Pons (tissue), 1 donor: Measurements from ENCODE around the gene CNPY2.
"Not testable (repeated sequence)": the region's sequence is repeated elsewhere in the genome, so short reads cannot be mapped to it uniquely, and the experiment has no call there.

Experiments
- DNase-seq: peaks from one replicate; pipeline ENCODE4 v3.0.0-alpha.2; 2016; ENCODE audit warnings: low spot score

The CNPY2 gene

GRCh38 chr12:56315622-56316473, at the start of gene CNPY2:
TSS of gene CNPY2 (minus strand) at chr12:56315988. CDS start at chr12:56315217, 771 bp downstream.
- peak; percentile 97 for DNase-seq

- no peak for DNase-seq
Observed at GRCh38 chr12:56362130-56363059, 46.6 kb upstream of the CNPY2 start, which contains the start of gene APOF. TSS of gene APOF (minus strand) at chr12:56362857. CDS start at chr12:56362745, 112 bp downstream.

GRCh38 chr12:56361487-56362129, 45.8 kb upstream of the CNPY2 start:
- DNase-seq: no peak

GRCh38 chr12:56359851-56360767, 44.3 kb upstream of the CNPY2 start, which contains the start of gene STAT2:
TSS of gene STAT2 (minus strand) at chr12:56360107. CDS start at chr12:56356571, 3,536 bp downstream.
- DNase-seq: peak; percentile 100

- peak; percentile 95 for DNase-seq
Observed at GRCh38 chr12:56358836-56359532, 43.2 kb upstream of the CNPY2 start.

GRCh38 chr12:56351325-56351724, 35.5 kb upstream of the CNPY2 start:
- DNase-seq: no peak

- no peak for DNase-seq
Observed at GRCh38 chr12:56350662-56351061, 34.9 kb upstream of the CNPY2 start.

- DNase-seq: no peak
Observed at GRCh38 chr12:56348776-56349175, 33.0 kb upstream of the CNPY2 start.

- DNase-seq: not testable (repeated sequence)
Observed at GRCh38 chr12:56347255-56347654, 31.5 kb upstream of the CNPY2 start.

- no peak for DNase-seq
Observed at GRCh38 chr12:56346675-56347074, 30.9 kb upstream of the CNPY2 start.

- not testable (repeated sequence) for DNase-seq
Observed at GRCh38 chr12:56342290-56342689, 26.5 kb upstream of the CNPY2 start.

- no peak for DNase-seq
Observed at GRCh38 chr12:56341616-56342015, 25.8 kb upstream of the CNPY2 start.

GRCh38 chr12:56339158-56339422, 23.3 kb upstream of the CNPY2 start:
- DNase-seq: no peak

- no peak for DNase-seq
Observed at GRCh38 chr12:56338308-56339157, 22.7 kb upstream of the CNPY2 start, which contains the start of gene IL23A. TSS of gene IL23A (plus strand) at chr12:56338884. CDS start at chr12:56339045, 161 bp downstream.

- DNase-seq: no peak
Observed at GRCh38 chr12:56337753-56338251, 22.0 kb upstream of the CNPY2 start.

GRCh38 chr12:56336361-56337167, 20.8 kb upstream of the CNPY2 start:
- DNase-seq: peak; percentile 60

GRCh38 chr12:56335527-56335926, 19.7 kb upstream of the CNPY2 start:
- not testable (repeated sequence) for DNase-seq

- no peak for DNase-seq
Observed at GRCh38 chr12:56334490-56334793, 18.7 kb upstream of the CNPY2 start.
